GM12878 (cell line): Measurements from ENCODE around the gene ARID3A.

Experiments
- CTCF ChIP-seq, 3 experiments: IDR thresholded peaks in 2 of 3; conservative IDR thresholded peaks in 1 of 3; 2 replicates each; pipeline ENCODE4 v1.5.1; 2011; ENCODE audit warnings: low read depth in 3 of 3, low read length in 3 of 3, mild to moderate bottlenecking in 3 of 3, control low read depth in 2 of 3, moderate library complexity in 2 of 3, inconsistent platforms in 1 of 3, mixed read lengths in 1 of 3; ENCODE audit not compliant: control insufficient read depth in 2 of 3, insufficient read depth in 1 of 3; ENCODE audit errors: extremely low read depth in 1 of 3
- TCF7 ChIP-seq: IDR thresholded peaks from 2 replicates; pipeline ENCODE4 v1.6.1; 2014; ENCODE audit warnings: antibody characterized with exemption, borderline replicate concordance
- TF ChIP-seq, protein P1 (sequence below): IDR thresholded peaks from 2 replicates; pipeline ENCODE4 v1.6.1; 2011; ENCODE audit warnings: low read depth, low read length, improper control_type of control experiment, borderline replicate concordance

- no peak for TF ChIP-seq CTCF (IDR thresholded peaks at IDR 0.05 in 2 of 3, conservative IDR thresholded peaks at IDR 0.05 in 1 of 3; ENCODE audit: control insufficient read depth in 2 of 3, extremely low read depth in 1 of 3, insufficient read depth in 1 of 3, low read depth in 3 of 3, low read length in 3 of 3)
- TF ChIP-seq, protein P1, sequence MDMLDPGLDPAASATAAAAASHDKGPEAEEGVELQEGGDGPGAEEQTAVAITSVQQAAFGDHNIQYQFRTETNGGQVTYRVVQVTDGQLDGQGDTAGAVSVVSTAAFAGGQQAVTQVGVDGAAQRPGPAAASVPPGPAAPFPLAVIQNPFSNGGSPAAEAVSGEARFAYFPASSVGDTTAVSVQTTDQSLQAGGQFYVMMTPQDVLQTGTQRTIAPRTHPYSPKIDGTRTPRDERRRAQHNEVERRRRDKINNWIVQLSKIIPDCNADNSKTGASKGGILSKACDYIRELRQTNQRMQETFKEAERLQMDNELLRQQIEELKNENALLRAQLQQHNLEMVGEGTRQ: no peak
- no peak for TF ChIP-seq TCF7
These were observed 34.2 kb downstream of the ARID3A start for GRCh38 chr19:960020-960419.
